ENCODE results near the gene NR6A1. TPM values are rescaled to one million over a fixed set of nuclear protein-coding genes. Genes with fewer than 3 reads are reported as not detected.
"Not testable (repeated sequence)": the region's sequence is repeated elsewhere in the genome, so short reads cannot be mapped to it uniquely, and the experiment has no call there.

The NR6A1 gene
- total and polyA plus RNA-seq, 2 experiments from 2014 or later: 0.16 TPM; not detected in 1

GRCh38 chr9:124617477-124618141 lies 153.5 kb downstream of the NR6A1 start:
- no peak overlapping the region for H3K9ac ChIP-seq
- no peak overlapping the region for H2AFZ ChIP-seq
- no peaks in the 10 kb centered on the region for H3K27me3 ChIP-seq (replicated peaks; ENCODE audit: insufficient read depth)
- H3K4me3 ChIP-seq: no peak overlapping the region
- TF ChIP-seq EZH2 (IDR thresholded peaks at IDR 0.05; ENCODE audit: insufficient read depth, poor library complexity, severe bottlenecking): no peak
- no peak for TF ChIP-seq EZH2phosphoT487 (IDR thresholded peaks at IDR 0.05; ENCODE audit: insufficient read depth, low read depth)
- no peaks in the 10 kb centered on the region for H3K9me3 ChIP-seq (ENCODE audit: low read depth)
- no peaks in the 10 kb centered on the region for H3K79me2 ChIP-seq (ENCODE audit: insufficient read depth)
- H3K36me3 ChIP-seq (ENCODE audit: low read depth): no peaks in the 10 kb centered on the region
- H4K20me1 ChIP-seq (ENCODE audit: insufficient read depth): no peaks in the 10 kb centered on the region
- no peak overlapping the region for H3K4me2 ChIP-seq (ENCODE audit: unreplicated experiment)
- H3K27ac ChIP-seq: no peak overlapping the region
- H3F3A ChIP-seq (ENCODE audit: insufficient read depth): 0 out of 2 replicates have a peak, but pooled peaks cover 10% of the 10 kb centered on the region
- WGBS, 2 experiments (ENCODE audit: low coverage in 1 of 2, low lambda C conversion rate in 2 of 2, missing lambda C conversion rate in 2 of 2): 21% methylated on average over 3 of the region's 3 CpGs
- in situ Hi-C loops (cut with MboI): loop anchor here (5.0 kb wide), 1 partner anchor 95 kb away; no protein-coding TSS in a partner anchor
- no peaks in the 10 kb centered on the region for H3K9me2 ChIP-seq (ENCODE audit: insufficient read depth)
- peak; percentile 81 for DNase-seq
- H3K4me1 ChIP-seq (ENCODE audit: insufficient read depth): peaks cover 28% of the 10 kb centered on the region

GRCh38 chr9:124616961-124617360 lies 154.2 kb downstream of the NR6A1 start:
- H3K9ac ChIP-seq: no peak overlapping the region
- in situ Hi-C loops (cut with MboI): loop anchor here (5.0 kb wide), 1 partner anchor 95 kb away; no protein-coding TSS in a partner anchor
- no peaks in the 10 kb centered on the region for H3K9me2 ChIP-seq (ENCODE audit: insufficient read depth)
- H2AFZ ChIP-seq: no peak overlapping the region
- no peaks in the 10 kb centered on the region for H4K20me1 ChIP-seq (ENCODE audit: insufficient read depth)
- 14 to 16% methylated on average over 3 of the region's 3 CpGs for WGBS, 2 experiments (ENCODE audit: low coverage in 1 of 2, low lambda C conversion rate in 2 of 2, missing lambda C conversion rate in 2 of 2)
- DNase-seq: no peak
- H3K79me2 ChIP-seq (ENCODE audit: insufficient read depth): no peaks in the 10 kb centered on the region
- no peaks in the 10 kb centered on the region for H3K9me3 ChIP-seq (ENCODE audit: low read depth)
- peaks cover 22% of the 10 kb centered on the region for H3K4me1 ChIP-seq (ENCODE audit: insufficient read depth)
- H3K36me3 ChIP-seq (ENCODE audit: low read depth): no peaks in the 10 kb centered on the region
- no peak overlapping the region for H3K4me2 ChIP-seq (ENCODE audit: unreplicated experiment)
- H3K27me3 ChIP-seq (replicated peaks; ENCODE audit: insufficient read depth): no peaks in the 10 kb centered on the region
- TF ChIP-seq EZH2 (IDR thresholded peaks at IDR 0.05; ENCODE audit: insufficient read depth, poor library complexity, severe bottlenecking) (no peak), EZH2phosphoT487 (IDR thresholded peaks at IDR 0.05; ENCODE audit: insufficient read depth, low read depth) (no peak)
- H3F3A ChIP-seq (ENCODE audit: insufficient read depth): 0 out of 2 replicates have a peak, but pooled peaks cover 5% of the 10 kb centered on the region
- H3K27ac ChIP-seq: no peak overlapping the region
- H3K4me3 ChIP-seq: no peak overlapping the region

GRCh38 chr9:124615840-124616239 lies 155.3 kb downstream of the NR6A1 start:
- H3K4me3 ChIP-seq; H3K9me3 ChIP-seq (ENCODE audit: low read depth); H3K9ac ChIP-seq; H3K27ac ChIP-seq; H4K20me1 ChIP-seq (ENCODE audit: insufficient read depth); H3F3A ChIP-seq (ENCODE audit: insufficient read depth); H2AFZ ChIP-seq; H3K36me3 ChIP-seq (ENCODE audit: low read depth); H3K27me3 ChIP-seq (replicated peaks; ENCODE audit: insufficient read depth); H3K9me2 ChIP-seq (ENCODE audit: insufficient read depth); H3K4me2 ChIP-seq (ENCODE audit: unreplicated experiment); H3K79me2 ChIP-seq (ENCODE audit: insufficient read depth); DNase-seq: not testable (repeated sequence)
- in situ Hi-C loops (cut with MboI): loop anchor here (5.0 kb wide), 1 partner anchor 96 kb away; no protein-coding TSS in a partner anchor
- H3K4me1 ChIP-seq (ENCODE audit: insufficient read depth): peaks cover 12% of the 10 kb centered on the region; the same call in 1 of the 2 replicates
- 89 to 92% methylated on average over 7 of the region's 7 CpGs for WGBS, 2 experiments (ENCODE audit: low coverage in 1 of 2, low lambda C conversion rate in 2 of 2, missing lambda C conversion rate in 2 of 2)

GRCh38 chr9:124615100-124615742 lies 155.9 kb downstream of the NR6A1 start:
- Histone ChIP-seq H3K9me3 (ENCODE audit: low read depth) (no peaks in the 10 kb centered on the region), H2AFZ (no peak overlapping the region), H3K79me2 (ENCODE audit: insufficient read depth) (no peaks in the 10 kb centered on the region), H3K27ac (no peak overlapping the region), H3K9me2 (ENCODE audit: insufficient read depth) (no peaks in the 10 kb centered on the region), H3K4me1 (ENCODE audit: insufficient read depth) (peaks cover 12% of the 10 kb centered on the region; the same call in 1 of the 2 replicates), H3K27me3 (replicated peaks; ENCODE audit: insufficient read depth) (no peaks in the 10 kb centered on the region), H3K4me3 (no peak overlapping the region), H3K9ac (no peak overlapping the region), H3K36me3 (ENCODE audit: low read depth) (no peaks in the 10 kb centered on the region), H3K4me2 (ENCODE audit: unreplicated experiment) (no peak overlapping the region), H4K20me1 (ENCODE audit: insufficient read depth) (no peaks in the 10 kb centered on the region), H3F3A (ENCODE audit: insufficient read depth) (no peaks in the 10 kb centered on the region)
- in situ Hi-C loops (cut with MboI): loop anchor here (5.0 kb wide), 1 partner anchor 97 kb away; no protein-coding TSS in a partner anchor
- 87 to 94% methylated on average over 2 of the region's 2 CpGs for WGBS, 2 experiments (ENCODE audit: low coverage in 1 of 2, low lambda C conversion rate in 2 of 2, missing lambda C conversion rate in 2 of 2)
- DNase-seq: peak; percentile 14
- no peak for TF ChIP-seq EZH2 (IDR thresholded peaks at IDR 0.05; ENCODE audit: insufficient read depth, poor library complexity, severe bottlenecking)
- TF ChIP-seq EZH2phosphoT487 (IDR thresholded peaks at IDR 0.05; ENCODE audit: insufficient read depth, low read depth): no peak
